Stimulated activated naive B cell treated with anti-CD40 and anti-IgM and Interleukin-4, amounts not matched to agents 10 μg/mL and 1 μg/mL and 100 μg/mL, for 72 hours (primary cell): ENCODE measurements around the gene MMP3.

ENCODE experiments used
- ATAC-seq, 2 donors: fragments of 150-1000 bp; cut with Tn5 transposase; replicated peaks; 2 replicates each; pipeline ENCODE4 v1.10.0; 2021; ENCODE audit warnings: moderate library complexity in 1 of 2
- DNase-seq: peaks from one replicate; pipeline ENCODE4 v3.0.0; 2021
- H3K27ac Mint-ChIP-seq: one replicate; pipeline ENCODE4 v1.8.0; 2022; ENCODE audit warnings: mild to moderate bottlenecking, mixed read lengths
- H3K27me3 Mint-ChIP-seq, 2 donors: one replicate each; pipeline ENCODE4 v1.8.0; 2022; ENCODE audit warnings: mixed read lengths in 2 of 2
- H3K36me3 Mint-ChIP-seq, 2 donors: one replicate each; pipeline ENCODE4 v1.8.0; 2022; ENCODE audit warnings: mixed read lengths in 2 of 2, mild to moderate bottlenecking in 1 of 2
- H3K4me1 Mint-ChIP-seq, 2 donors: one replicate each; pipeline ENCODE4 v1.8.0; 2022; ENCODE audit warnings: mixed read lengths in 2 of 2, mild to moderate bottlenecking in 1 of 2
- H3K4me3 Mint-ChIP-seq, 2 donors: one replicate each; pipeline ENCODE4 v1.8.0; 2022; ENCODE audit warnings: mild to moderate bottlenecking in 2 of 2, mixed read lengths in 2 of 2, moderate library complexity in 1 of 2
- H3K9me3 Mint-ChIP-seq, 2 donors: one replicate each; pipeline ENCODE4 v1.8.0; 2022; ENCODE audit warnings: mixed read lengths in 2 of 2, mild to moderate bottlenecking in 1 of 2

Gene MMP3

GRCh38 chr11:102791271-102792036 lies 52.0 kb downstream of the MMP3 start:
- Mint-ChIP-seq H3K27ac (no peak overlapping the region), H3K4me1 (peaks cover 0 to 6% of the 10 kb centered on the region in 2 donors), H3K36me3 (no peaks in the 10 kb centered on the region), H3K9me3 (no peaks in the 10 kb centered on the region), H3K4me3 (no peak overlapping the region), H3K27me3 (peaks cover 0 to 5% of the 10 kb centered on the region in 2 donors)
- ATAC-seq, result no peak
- DNase-seq, result no peak

DNA sequence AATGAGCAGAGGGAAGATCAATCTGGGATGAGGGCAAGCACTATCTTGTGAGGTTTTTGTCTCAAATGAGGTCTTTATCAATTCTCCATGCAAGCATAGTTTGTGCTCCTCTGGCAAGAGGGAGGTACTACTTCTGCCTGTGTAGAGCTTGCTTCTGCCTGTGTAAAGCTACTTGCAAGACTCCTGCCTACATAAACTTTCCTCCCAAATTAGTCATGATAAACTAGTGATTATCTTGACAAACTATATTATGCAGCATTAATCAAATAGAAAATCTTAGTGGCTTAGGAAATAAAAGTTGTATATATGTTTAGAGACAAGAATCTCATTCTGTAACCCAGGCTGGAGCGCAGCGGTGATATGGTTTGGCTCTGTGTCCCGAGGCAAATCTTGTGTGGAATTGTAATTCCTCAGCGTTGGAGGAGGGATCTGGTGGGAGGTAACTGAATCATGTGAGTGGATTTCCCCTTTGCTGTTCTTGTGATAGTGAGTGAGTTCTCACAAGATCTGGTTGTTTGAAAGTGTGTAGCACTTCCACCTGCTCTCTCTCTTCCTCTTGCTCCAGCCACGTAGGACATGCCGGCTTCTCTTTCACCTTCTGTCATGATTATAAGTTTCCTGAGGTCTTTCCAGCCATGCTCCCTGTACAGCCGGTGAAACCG lies 54.9 kb downstream of the MMP3 start:
- no peaks in the 10 kb centered on the region for H3K4me1 Mint-ChIP-seq
- peaks cover 4 to 9% of the 10 kb centered on the region in 2 donors for H3K27me3 Mint-ChIP-seq
- H3K27ac Mint-ChIP-seq, result no peak overlapping the region
- H3K36me3 Mint-ChIP-seq, result no peaks in the 10 kb centered on the region
- no peak overlapping the region for H3K4me3 Mint-ChIP-seq
- H3K9me3 Mint-ChIP-seq, result peaks cover 0 to 3% of the 10 kb centered on the region in 2 donors
- ATAC-seq (no peak), DNase-seq (no peak)
